HG02973 (cell line): ENCODE data around the gene OPCML.
"Not testable (repeated sequence)": the region's sequence is repeated elsewhere in the genome, so short reads cannot be mapped to it uniquely, and the experiment has no call there.

Source experiments
- ATAC-seq: cut with Tn5 transposase; IDR thresholded peaks from one replicate; pipeline ENCODE4 v1.9.1; 2021; ENCODE audit warnings: moderate library complexity; ENCODE audit not compliant: unreplicated experiment

OPCML gene

GRCh38 chr11:132423266-132423665, 1109.0 kb downstream of the OPCML start:
- no peak for ATAC-seq

GRCh38 chr11:132422722-132423121, 1109.6 kb downstream of the OPCML start:
- ATAC-seq = no peak

GRCh38 chr11:132421555-132421954, 1110.7 kb downstream of the OPCML start:
- ATAC-seq = no peak

GRCh38 chr11:132414451-132414850, 1117.8 kb downstream of the OPCML start:
- no peak for ATAC-seq

GRCh38 chr11:132410383-132410782, 1121.9 kb downstream of the OPCML start:
- no peak for ATAC-seq

- no peak for ATAC-seq
These were observed 1122.5 kb downstream of the OPCML start for GRCh38 chr11:132409573-132410355.

GRCh38 chr11:132408877-132409276, 1123.4 kb downstream of the OPCML start:
- no peak for ATAC-seq

- ATAC-seq = no peak
These were observed 1126.6 kb downstream of the OPCML start for GRCh38 chr11:132405728-132406127.

GRCh38 chr11:132402071-132402684, 1130.1 kb downstream of the OPCML start:
- ATAC-seq = no peak

GRCh38 chr11:132396318-132396717, 1136.0 kb downstream of the OPCML start:
- ATAC-seq = no peak

GRCh38 chr11:132395434-132395833, 1136.9 kb downstream of the OPCML start:
- no peak for ATAC-seq

- no peak for ATAC-seq
These were observed 1152.8 kb downstream of the OPCML start for GRCh38 chr11:132379540-132379939.

- ATAC-seq = no peak
These were observed 1158.7 kb downstream of the OPCML start for GRCh38 chr11:132373405-132374143.

- ATAC-seq = not testable (repeated sequence)
These were observed 1162.2 kb downstream of the OPCML start for GRCh38 chr11:132370114-132370513.

- ATAC-seq = no peak
These were observed 1165.0 kb downstream of the OPCML start for GRCh38 chr11:132367293-132367692.

GRCh38 chr11:132365650-132366049, 1166.7 kb downstream of the OPCML start:
- no peak for ATAC-seq
